SJSA1 (cell line): ENCODE data around the gene CCDC61. TPM values are rescaled to one million over a fixed set of nuclear protein-coding genes. Genes with fewer than 3 reads are reported as not detected.

Experiments
- DNase-seq, 2 experiments: peaks; one replicate each; pipeline ENCODE4 v3.0.0-alpha.2; 2015 to 2020; ENCODE audit warnings: low spot score in 2 of 2, low read depth in 1 of 2
- H3K27ac ChIP-seq: fragments of 250-450 bp; sonication (Bioruptor Pico); 2 replicates; pipeline ENCODE4 v1.5.1; 2020; ENCODE audit warnings: mild to moderate bottlenecking, moderate library complexity
- H3K27me3 ChIP-seq: fragments of 250-450 bp; sonication (Bioruptor Pico); replicated peaks from 2 replicates; pipeline ENCODE4 v1.5.1; 2020; ENCODE audit warnings: mild to moderate bottlenecking, moderate library complexity
- H3K36me3 ChIP-seq: fragments of 250-450 bp; sonication (Bioruptor Pico); 2 replicates; pipeline ENCODE4 v1.5.1; 2020; ENCODE audit warnings: mild to moderate bottlenecking
- H3K4me1 ChIP-seq: fragments of 250-450 bp; sonication (Bioruptor Pico); replicated peaks from 2 replicates; pipeline ENCODE4 v1.6.1; 2021; ENCODE audit warnings: mild to moderate bottlenecking
- H3K4me3 ChIP-seq: fragments of 250-450 bp; sonication (Bioruptor Pico); 2 replicates; pipeline ENCODE4 v1.5.1; 2020; ENCODE audit warnings: mild to moderate bottlenecking
- H3K9me3 ChIP-seq: fragments of 250-450 bp; sonication (Bioruptor Pico); replicated peaks from 2 replicates; pipeline ENCODE4 v1.5.1; 2020; ENCODE audit warnings: mild to moderate bottlenecking
- total RNA-seq: library from RNA; depleted of rRNA; stranded (reverse); fragments of >200 nt; shearing (Covaris generic); gene quantifications from 2 replicates; pipeline ENCODE4 v1.2.3, GENCODE V29; 2014; rRNA removed

CCDC61 gene
- total RNA-seq, 1 experiment from 2014 or later = 7.4 TPM

GRCh38 chr19:46056536-46056935, 61.3 kb downstream of the CCDC61 start:
- Histone ChIP-seq H3K27ac (no peak overlapping the region), H3K9me3 (no peaks in the 10 kb centered on the region)

DNA sequence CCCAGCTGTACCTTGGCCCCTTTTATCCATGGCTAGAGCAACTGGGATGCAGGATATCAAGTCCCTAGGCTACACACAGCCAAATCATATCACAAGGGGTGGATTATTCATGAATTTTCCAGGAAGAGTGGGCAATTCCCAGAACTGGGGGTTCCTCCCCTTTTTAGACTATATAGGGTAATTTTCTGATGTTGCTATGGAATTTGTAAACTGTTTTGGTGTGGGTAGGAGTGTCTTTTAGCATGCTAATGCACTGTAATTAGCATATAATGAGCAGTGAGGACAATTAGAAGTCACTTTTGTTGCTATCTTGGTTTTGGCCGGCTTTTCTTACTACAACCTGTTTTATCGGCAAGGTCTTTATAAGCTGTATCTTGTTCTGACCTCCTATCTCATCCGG, 63.5 kb downstream of the CCDC61 start:
- Histone ChIP-seq H3K4me1 (peaks cover 6% of the 10 kb centered on the region), H3K4me3 (no peak overlapping the region), H3K27ac (no peak overlapping the region), H3K27me3 (peaks cover 19% of the 10 kb centered on the region), H3K9me3 (0 out of 2 replicates have a peak, but pooled peaks cover 2% of the 10 kb centered on the region), H3K36me3 (no peaks in the 10 kb centered on the region)
- no peak for DNase-seq

More at GRCh38 chr19:46056536-46056935, 61.3 kb downstream of the CCDC61 start:
- H3K4me1 ChIP-seq = peaks cover 6% of the 10 kb centered on the region
- no peaks in the 10 kb centered on the region for H3K36me3 ChIP-seq
- DNase-seq = peak in 1 of 2 experiments; percentile 21
- peaks cover 16% of the 10 kb centered on the region for H3K27me3 ChIP-seq
- H3K4me3 ChIP-seq = no peak overlapping the region

- H3K36me3 ChIP-seq = no peaks in the 10 kb centered on the region
- peaks cover 13% of the 10 kb centered on the region for H3K27me3 ChIP-seq
- no peak overlapping the region for H3K4me3 ChIP-seq
- peaks cover 6% of the 10 kb centered on the region for H3K4me1 ChIP-seq
- H3K9me3 ChIP-seq = 0 out of 2 replicates have a peak, but pooled peaks cover 2% of the 10 kb centered on the region
- H3K27ac ChIP-seq = no peak overlapping the region
- DNase-seq = no peak
These were observed 64.7 kb downstream of the CCDC61 start for GRCh38 chr19:46060012-46060411.

DNA sequence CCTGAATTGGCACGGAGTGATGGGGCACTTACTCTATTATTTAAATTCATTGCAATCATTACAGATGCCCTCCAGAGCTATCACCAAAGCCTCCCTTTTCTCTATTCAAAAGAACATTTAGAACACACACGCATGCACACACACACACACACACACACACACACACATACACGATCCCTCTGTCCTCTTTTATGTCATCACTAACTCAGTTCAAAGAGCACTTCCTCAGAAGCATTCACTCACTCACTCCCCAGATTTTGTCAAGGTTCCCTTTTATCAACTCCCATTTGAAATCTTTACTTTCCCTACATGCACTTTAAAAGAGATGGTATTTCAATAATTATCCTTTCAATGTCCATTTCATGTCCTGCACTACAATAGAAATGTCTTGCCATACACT, 67.9 kb downstream of the CCDC61 start:
- H3K4me3 ChIP-seq = no peak overlapping the region
- H3K4me1 ChIP-seq = peaks cover 15% of the 10 kb centered on the region
- no peak overlapping the region for H3K27ac ChIP-seq
- no peaks in the 10 kb centered on the region for H3K36me3 ChIP-seq
- no peak for DNase-seq
- H3K27me3 ChIP-seq = peaks cover 13% of the 10 kb centered on the region
- H3K9me3 ChIP-seq = 0 out of 2 replicates have a peak, but pooled peaks cover 2% of the 10 kb centered on the region

- DNase-seq = no peak
- Histone ChIP-seq H3K4me1 (peaks cover 39% of the 10 kb centered on the region), H3K36me3 (no peaks in the 10 kb centered on the region), H3K4me3 (no peak overlapping the region), H3K27me3 (peaks cover 7% of the 10 kb centered on the region), H3K27ac (no peak overlapping the region), H3K9me3 (0 out of 2 replicates have a peak, but pooled peaks cover 2% of the 10 kb centered on the region)
These were observed 70.3 kb downstream of the CCDC61 start for GRCh38 chr19:46065486-46066071.

GRCh38 chr19:46066471-46066870, 71.2 kb downstream of the CCDC61 start:
- H3K4me3 ChIP-seq = no peak overlapping the region
- no peak overlapping the region for H3K27ac ChIP-seq
- DNase-seq = no peak
- no peaks in the 10 kb centered on the region for H3K36me3 ChIP-seq
- H3K9me3 ChIP-seq = 0 out of 2 replicates have a peak, but pooled peaks cover 2% of the 10 kb centered on the region
- H3K27me3 ChIP-seq = peaks cover 6% of the 10 kb centered on the region
- H3K4me1 ChIP-seq = peaks cover 44% of the 10 kb centered on the region

DNA sequence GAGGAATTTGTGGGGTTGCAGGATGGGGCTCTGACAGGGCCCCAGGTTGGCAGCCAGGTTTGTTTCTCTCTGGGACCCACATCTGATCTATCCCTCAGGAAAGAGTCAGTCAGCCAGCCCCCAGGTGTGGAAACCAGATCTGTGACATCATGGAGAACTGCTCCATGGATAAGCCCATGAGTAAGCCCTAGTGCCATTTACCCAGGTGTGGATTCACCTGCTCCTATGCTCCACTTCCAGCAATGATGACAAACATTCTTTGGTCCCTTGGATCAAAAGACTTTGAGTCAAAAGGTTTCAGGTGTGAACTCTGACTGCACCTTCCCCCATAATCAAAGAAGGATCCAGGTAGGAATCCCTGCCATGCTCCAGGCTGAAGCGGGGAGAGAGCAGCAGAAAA, 72.4 kb downstream of the CCDC61 start:
- H3K9me3 ChIP-seq = no peaks in the 10 kb centered on the region
- H3K4me3 ChIP-seq = no peak overlapping the region
- H3K27me3 ChIP-seq = no peaks in the 10 kb centered on the region; the same call in 1 of the 2 replicates
- H3K4me1 ChIP-seq = peaks cover 44% of the 10 kb centered on the region
- DNase-seq = no peak
- H3K36me3 ChIP-seq = no peaks in the 10 kb centered on the region
- H3K27ac ChIP-seq = peak overlapping the region; percentile 34

Other genes starting within 250 kb of the CCDC61 start
- gene SIX5, start 226.2 kb upstream of the CCDC61 start, total RNA-seq = 9.1 and 10.2 TPM in 2 replicates
- gene DMPK, start 213.0 kb upstream of the CCDC61 start, total RNA-seq = 7.4 and 10.6 TPM in 2 replicates
- gene DMWD, start 202.6 kb upstream of the CCDC61 start, total RNA-seq = 17.6 and 35.4 TPM in 2 replicates
- not detected in 2 replicates for gene RSPH6A, start 180.2 kb upstream of the CCDC61 start, total RNA-seq
- gene SYMPK, start 132.3 kb upstream of the CCDC61 start, total RNA-seq = 32.4 and 55.0 TPM in 2 replicates
- not detected in 2 replicates for gene FOXA3, start 131.1 kb upstream of the CCDC61 start, total RNA-seq
- gene IRF2BP1, start 109.3 kb upstream of the CCDC61 start, total RNA-seq = 42.9 and 50.1 TPM in 2 replicates
- gene MYPOP, start 92.9 kb upstream of the CCDC61 start, total RNA-seq = 1.3 and 1.4 TPM in 2 replicates
- gene NANOS2, start 80.7 kb upstream of the CCDC61 start, total RNA-seq = not detected in 2 replicates
- gene NOVA2, start 21.6 kb upstream of the CCDC61 start, total RNA-seq = not detected in 2 replicates
- not detected in 2 replicates for gene PGLYRP1, start 27.6 kb downstream of the CCDC61 start, total RNA-seq
- gene IGFL4, start 45.5 kb downstream of the CCDC61 start, total RNA-seq = not detected in 2 replicates
- gene IGFL3, start 129.2 kb downstream of the CCDC61 start, total RNA-seq = not detected in 2 replicates
- not detected in 2 replicates for gene IGFL2, start 152.8 kb downstream of the CCDC61 start, total RNA-seq
- gene IGFL1, start 234.3 kb downstream of the CCDC61 start, total RNA-seq = not detected in 2 replicates